ENCODE measurements around the gene NECTIN4. TPM values are rescaled to one million over a fixed set of nuclear protein-coding genes. Genes with fewer than 3 reads are reported as not detected.

Gene NECTIN4
- total RNA-seq, 4 donors from 2014 or later, result not detected

- no peaks in the 10 kb centered on the region for H3K9me3 ChIP-seq
- intact Hi-C loops (cut with DNase I; ENCODE audit: low total_unique reads), result no loop called here
- ATAC-seq (no peak), DNase-seq (no peak)
- in situ Hi-C loops (cut with MboI; ENCODE audit: low sequenced_read_pairs in 4 of 4), result no loop called here
- no peaks in the 10 kb centered on the region for H3K36me3 ChIP-seq
- H3K4me1 ChIP-seq, result no peaks in the 10 kb centered on the region
- H3K4me3 ChIP-seq, result no peak overlapping the region
- H3K27ac ChIP-seq, result no peak overlapping the region
- TF ChIP-seq CTCF (IDR thresholded peaks at IDR 0.05 in 4 of 5, conservative IDR thresholded peaks at IDR 0.05 in 1 of 5) (no peak), POLR2A (IDR thresholded peaks at IDR 0.05) (no peak)
- H3K27me3 ChIP-seq, result no peaks in the 10 kb centered on the region
Measured at GRCh38 chr1:161070761-161071160, 18.6 kb downstream of the NECTIN4 start.

- intact Hi-C loops (cut with DNase I; ENCODE audit: low total_unique reads) (no loop called here), in situ Hi-C loops (cut with MboI; ENCODE audit: low sequenced_read_pairs in 4 of 4) (no loop called here)
- peak within 1 kb of the TSS in 2 of 4 donors; percentile 9 to 34 for H3K27ac ChIP-seq
Measured at GRCh38 chr1:161069731-161070270, 19.6 kb downstream of the NECTIN4 start, which contains the start of gene ARHGAP30. TSS of gene ARHGAP30 (minus strand) at chr1:161069891. CDS start at chr1:161069624, 267 bp downstream.

GRCh38 chr1:161069241-161069640 is 20.1 kb downstream of the NECTIN4 start:
- ATAC-seq, result no peak
- peak overlapping the region in 2 of 4 donors; percentile 9 to 34 for H3K27ac ChIP-seq
- in situ Hi-C loops (cut with MboI; ENCODE audit: low sequenced_read_pairs in 4 of 4), result no loop called here

More at GRCh38 chr1:161069731-161070270, 19.6 kb downstream of the NECTIN4 start, which contains the start of gene ARHGAP30:
- TF ChIP-seq CTCF (IDR thresholded peaks at IDR 0.05 in 4 of 5, conservative IDR thresholded peaks at IDR 0.05 in 1 of 5), result no peak
- peak in 1 of 2 donors; percentile 25 for TF ChIP-seq POLR2A (IDR thresholded peaks at IDR 0.05)
- DNase-seq, result peak; percentile 29 to 62
- H3K27me3 ChIP-seq, result peaks cover 0 to 7% (median 0%) of the 10 kb centered on the region in 3 donors
- peak in 1 of 2 donors; percentile 31 for ATAC-seq
- no peaks in the 10 kb centered on the region for H3K9me3 ChIP-seq
- H3K4me1 ChIP-seq, result no peaks in the 10 kb centered on the region
- H3K36me3 ChIP-seq, result no peaks in the 10 kb centered on the region
- peak within 1 kb of the TSS in 1 of 4 donors; percentile 41 for H3K4me3 ChIP-seq

GRCh38 chr1:161068306-161069234 is 20.8 kb downstream of the NECTIN4 start:
- H3K4me1 ChIP-seq, result no peaks in the 10 kb centered on the region
- peaks cover 0 to 10% (median 0%) of the 10 kb centered on the region in 3 donors for H3K27me3 ChIP-seq
- in situ Hi-C loops (cut with MboI; ENCODE audit: low sequenced_read_pairs in 4 of 4), result no loop called here
- ATAC-seq, result no peak
- TF ChIP-seq CTCF (IDR thresholded peaks at IDR 0.05 in 4 of 5, conservative IDR thresholded peaks at IDR 0.05 in 1 of 5) (no peak), POLR2A (IDR thresholded peaks at IDR 0.05) (no peak)
- peak overlapping the region in 1 of 4 donors; percentile 41 for H3K4me3 ChIP-seq
- no peaks in the 10 kb centered on the region for H3K9me3 ChIP-seq
- no peaks in the 10 kb centered on the region for H3K36me3 ChIP-seq
- peak overlapping the region in 1 of 4 donors; percentile 34 for H3K27ac ChIP-seq
- DNase-seq, result peak; percentile 37 to 49
- intact Hi-C loops (cut with DNase I; ENCODE audit: low total_unique reads), result no loop called here

More at GRCh38 chr1:161069241-161069640, 20.1 kb downstream of the NECTIN4 start:
- H3K9me3 ChIP-seq, result no peaks in the 10 kb centered on the region
- TF ChIP-seq CTCF (IDR thresholded peaks at IDR 0.05 in 4 of 5, conservative IDR thresholded peaks at IDR 0.05 in 1 of 5), result no peak
- TF ChIP-seq POLR2A (IDR thresholded peaks at IDR 0.05), result no peak
- intact Hi-C loops (cut with DNase I; ENCODE audit: low total_unique reads), result no loop called here
- DNase-seq, result no peak
- peak overlapping the region in 1 of 4 donors; percentile 41 for H3K4me3 ChIP-seq
- H3K36me3 ChIP-seq, result no peaks in the 10 kb centered on the region
- H3K27me3 ChIP-seq, result peaks cover 0 to 10% (median 0%) of the 10 kb centered on the region in 3 donors
- no peaks in the 10 kb centered on the region for H3K4me1 ChIP-seq

Data from gastrocnemius medialis (tissue), 4 donors.